ENCODE data around the gene ZC4H2. TPM values are rescaled to one million over a fixed set of nuclear protein-coding genes. Genes with fewer than 3 reads are reported as not detected.

ZC4H2 gene
- total and polyA plus RNA-seq, 4 experiments from 2014 or later, result 8.2 to 13.0 (median 10.4) TPM

DNA sequence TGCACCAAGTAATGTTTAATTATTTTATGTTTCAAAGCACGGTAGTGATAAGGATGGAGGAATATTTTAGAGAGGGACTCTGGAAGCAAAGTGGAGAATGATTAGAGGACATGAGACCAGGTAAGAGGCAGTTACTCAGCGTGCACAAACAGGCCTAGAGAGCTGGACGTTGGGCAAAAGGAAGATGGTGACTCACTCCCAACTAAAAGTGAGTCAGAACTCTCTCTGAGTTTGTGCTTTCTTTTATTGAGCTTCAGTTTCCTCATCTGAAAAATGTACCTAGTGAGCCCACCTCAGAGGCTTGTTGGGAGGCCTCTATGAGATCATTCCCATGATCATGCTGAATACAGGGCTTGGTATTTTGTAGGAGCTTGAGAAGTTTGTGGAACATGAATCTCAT is 1.6 kb upstream of the ZC4H2 start:
- Mint-ChIP-seq H3K4me1 (peaks cover 4 to 33% (median 16%) of the 10 kb centered on the region in 4 donors), H3K9me3 (no peaks in the 10 kb centered on the region), H3K36me3 (peaks cover 0 to 6% of the 10 kb centered on the region in 2 donors), H3K27ac (peak overlapping the region in 1 of 7 donors; percentile 44), H3K4me3 (no peak overlapping the region), H3K27me3 (no peaks in the 10 kb centered on the region)
- Histone ChIP-seq H3K4me1 (ENCODE audit: insufficient read depth, low read length) (peaks cover 15% of the 10 kb centered on the region), H3K4me3 (ENCODE audit: low read length in 2 of 2) (no peak overlapping the region), H3K27ac (ENCODE audit: low read depth, low read length) (no peak overlapping the region), H3K36me3 (ENCODE audit: insufficient read depth, low read length) (no peaks in the 10 kb centered on the region), H3K27me3 (ENCODE audit: insufficient read depth, low read length) (no peaks in the 10 kb centered on the region), H3K9me3 (ENCODE audit: control insufficient read depth in 1 of 2, low read length in 2 of 2) (no peaks in the 10 kb centered on the region)
- DNase-seq, result no peak
- CTCF ChIA-PET (ENCODE audit: partially characterized antibody), result no interaction called here
- intact Hi-C loops (cut with micrococcal nuclease), result loop anchor here (2.0 to 10.0 kb wide), 4 partner anchors 557 to 1223 kb away; partner anchors contain the start of genes AMER1, LAS1L and MTMR8
- POLR2A ChIA-PET (ENCODE audit: partially characterized antibody), result no interaction called here

DNA sequence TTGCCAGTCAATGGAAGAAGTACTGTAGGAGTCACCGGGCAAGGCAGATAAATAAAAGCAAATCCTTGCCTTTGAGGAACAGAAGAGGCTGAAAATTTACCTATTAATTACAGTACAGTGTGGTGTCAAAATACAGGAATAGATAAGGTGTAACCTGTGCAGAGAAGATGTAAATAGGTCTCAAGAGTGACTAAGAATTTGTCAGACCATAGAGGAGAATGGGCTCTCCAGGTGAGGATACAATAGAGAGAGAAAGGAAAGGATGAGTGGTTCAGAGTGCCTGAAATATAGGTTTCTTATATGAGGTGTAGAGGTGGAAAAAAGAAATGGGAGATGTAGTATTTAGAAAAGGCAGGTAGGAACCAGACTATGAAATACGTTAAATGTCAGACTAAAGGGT is 801 bp upstream of the ZC4H2 start:
- Mint-ChIP-seq H3K27me3 (no peaks in the 10 kb centered on the region), H3K4me1 (peaks cover 4 to 33% (median 16%) of the 10 kb centered on the region in 4 donors), H3K36me3 (peaks cover 3 to 6% of the 10 kb centered on the region in 2 donors), H3K27ac (peak overlapping the region in 2 of 7 donors; percentile 18 to 26), H3K9me3 (peaks cover 0 to 3% (median 0%) of the 10 kb centered on the region in 8 donors), H3K4me3 (peak overlapping the region; percentile 39 to 97 (median 92))
- Histone ChIP-seq H3K36me3 (ENCODE audit: insufficient read depth, low read length) (no peaks in the 10 kb centered on the region), H3K27me3 (ENCODE audit: insufficient read depth, low read length) (no peaks in the 10 kb centered on the region), H3K4me1 (ENCODE audit: insufficient read depth, low read length) (peaks cover 15% of the 10 kb centered on the region), H3K27ac (ENCODE audit: low read depth, low read length) (no peak overlapping the region), H3K4me3 (ENCODE audit: low read length in 2 of 2) (peak overlapping the region in 1 of 2 donors; percentile 61), H3K9me3 (ENCODE audit: control insufficient read depth in 1 of 2, low read length in 2 of 2) (no peaks in the 10 kb centered on the region)
- intact Hi-C loops (cut with micrococcal nuclease), result loop anchor here (2.0 to 10.0 kb wide), 4 partner anchors 558 to 1222 kb away; partner anchors contain the start of genes AMER1, LAS1L and MTMR8
- ChIA-PET POLR2A (ENCODE audit: partially characterized antibody) (interaction anchor here (1.3 to 3.1 kb wide), 2 partner anchors 58 to 771 kb away, joined by 5 to 13 read pairs; partner anchors contain the start of gene ZC3H12B), CTCF (ENCODE audit: partially characterized antibody) (interaction anchor here (1.8 kb wide), 1 partner anchor 58 kb away, joined by 5 read pairs; the partner anchor contains the start of gene ZC3H12B)
- DNase-seq, result no peak

DNA sequence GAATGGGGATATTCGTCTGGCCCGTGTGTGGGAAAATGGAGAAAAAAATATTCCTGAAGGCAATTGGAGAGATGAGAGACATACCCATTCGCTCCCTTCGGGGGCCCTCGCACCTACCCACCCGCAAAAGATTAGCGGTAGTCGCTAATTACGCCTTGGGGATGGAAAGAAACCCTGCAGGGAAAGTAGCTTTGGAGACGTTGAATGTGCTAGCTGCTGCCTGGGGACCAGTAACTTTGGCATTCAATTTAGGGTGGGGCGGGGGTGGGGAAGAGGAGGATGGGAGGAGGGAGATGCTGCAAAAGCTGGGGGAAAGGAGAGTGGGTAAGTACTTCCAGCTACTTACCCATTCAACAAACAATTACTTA is 407 bp upstream of the ZC4H2 start:
- Histone ChIP-seq H3K27ac (ENCODE audit: low read depth, low read length) (no peak overlapping the region), H3K9me3 (ENCODE audit: control insufficient read depth in 1 of 2, low read length in 2 of 2) (no peaks in the 10 kb centered on the region), H3K27me3 (ENCODE audit: insufficient read depth, low read length) (no peaks in the 10 kb centered on the region), H3K4me3 (ENCODE audit: low read length in 2 of 2) (peak overlapping the region; percentile 61 to 73), H3K36me3 (ENCODE audit: insufficient read depth, low read length) (no peaks in the 10 kb centered on the region), H3K4me1 (ENCODE audit: insufficient read depth, low read length) (peaks cover 15% of the 10 kb centered on the region)
- Mint-ChIP-seq H3K27me3 (no peaks in the 10 kb centered on the region), H3K4me3 (peak overlapping the region; percentile 89 to 98 (median 96)), H3K4me1 (peaks cover 4 to 33% (median 16%) of the 10 kb centered on the region in 4 donors), H3K9me3 (peaks cover 0 to 5% (median 0%) of the 10 kb centered on the region in 8 donors), H3K27ac (peak overlapping the region in 6 of 7 donors; percentile 26 to 91 (median 86)), H3K36me3 (peaks cover 6% of the 10 kb centered on the region in 2 donors)
- POLR2A ChIA-PET (ENCODE audit: partially characterized antibody), result interaction anchor here (1.2 to 3.1 kb wide), 3 partner anchors 58 to 770 kb away, joined by 5 to 13 read pairs (median 5); partner anchors contain the start of genes LAS1L and ZC3H12B
- intact Hi-C loops (cut with micrococcal nuclease), result loop anchor here (1.0 to 10.0 kb wide), 5 partner anchors 58 to 1222 kb away; partner anchors contain the start of genes AMER1, LAS1L, MTMR8 and ZC3H12B
- DNase-seq, result no peak
- CTCF ChIA-PET (ENCODE audit: partially characterized antibody), result interaction anchor here (1.8 kb wide), 1 partner anchor 58 kb away, joined by 5 read pairs; the partner anchor contains the start of gene ZC3H12B

DNA sequence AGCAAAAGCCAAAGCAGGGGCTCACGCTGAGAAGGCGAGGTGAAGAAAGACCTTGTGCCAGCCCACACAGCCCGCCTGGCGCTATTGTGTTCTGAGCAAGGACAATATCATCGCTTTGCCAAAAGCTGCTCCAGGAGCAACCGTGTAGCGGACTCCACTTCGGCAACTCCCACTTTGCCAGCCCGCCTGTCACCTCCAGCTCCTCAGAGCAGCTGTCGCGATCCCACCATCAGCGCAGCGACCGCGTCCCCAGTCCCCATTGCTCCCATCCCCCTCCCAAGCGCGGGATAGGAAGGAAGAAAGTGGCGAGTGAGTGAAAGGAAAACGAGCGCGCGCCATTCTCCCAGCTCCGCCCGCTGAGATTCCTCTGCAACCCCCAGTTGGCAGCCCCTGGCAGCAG is 759 bp downstream of the ZC4H2 start:
- H3K4me3 ChIP-seq (ENCODE audit: low read length in 2 of 2), result peak overlapping the region; percentile 61 to 73
- peak overlapping the region; percentile 24 for H3K27ac ChIP-seq (ENCODE audit: low read depth, low read length)
- no peaks in the 10 kb centered on the region for H3K27me3 Mint-ChIP-seq
- DNase-seq, result peak; percentile 13 to 40 (median 20)
- no peaks in the 10 kb centered on the region for H3K36me3 ChIP-seq (ENCODE audit: insufficient read depth, low read length)
- intact Hi-C loops (cut with micrococcal nuclease), result loop anchor here (10.0 kb wide), 3 partner anchors 559 to 771 kb away; partner anchors contain the start of genes AMER1, LAS1L and MTMR8
- CTCF ChIA-PET (ENCODE audit: partially characterized antibody), result interaction anchor here (0.7 to 1.8 kb wide), 2 partner anchors 60 to 553 kb away, joined by 4 to 5 read pairs; partner anchors contain the start of gene ZC3H12B
- peaks cover 9 to 11% of the 10 kb centered on the region in 2 donors for H3K36me3 Mint-ChIP-seq
- H3K4me1 Mint-ChIP-seq, result peaks cover 4 to 33% (median 16%) of the 10 kb centered on the region in 4 donors
- H3K9me3 Mint-ChIP-seq, result peaks cover 0 to 9% (median 0%) of the 10 kb centered on the region in 8 donors
- peak overlapping the region; percentile 65 to 91 (median 87) for H3K27ac Mint-ChIP-seq
- POLR2A ChIA-PET (ENCODE audit: partially characterized antibody), result interaction anchor here (1.2 to 3.1 kb wide), 2 partner anchors 60 to 559 kb away, joined by 5 to 13 read pairs; partner anchors contain the start of genes LAS1L and ZC3H12B
- no peaks in the 10 kb centered on the region for H3K9me3 ChIP-seq (ENCODE audit: control insufficient read depth in 1 of 2, low read length in 2 of 2)
- peaks cover 15% of the 10 kb centered on the region for H3K4me1 ChIP-seq (ENCODE audit: insufficient read depth, low read length)
- H3K4me3 Mint-ChIP-seq, result peak overlapping the region; percentile 89 to 98 (median 96)
- H3K27me3 ChIP-seq (ENCODE audit: insufficient read depth, low read length), result no peaks in the 10 kb centered on the region

DNA sequence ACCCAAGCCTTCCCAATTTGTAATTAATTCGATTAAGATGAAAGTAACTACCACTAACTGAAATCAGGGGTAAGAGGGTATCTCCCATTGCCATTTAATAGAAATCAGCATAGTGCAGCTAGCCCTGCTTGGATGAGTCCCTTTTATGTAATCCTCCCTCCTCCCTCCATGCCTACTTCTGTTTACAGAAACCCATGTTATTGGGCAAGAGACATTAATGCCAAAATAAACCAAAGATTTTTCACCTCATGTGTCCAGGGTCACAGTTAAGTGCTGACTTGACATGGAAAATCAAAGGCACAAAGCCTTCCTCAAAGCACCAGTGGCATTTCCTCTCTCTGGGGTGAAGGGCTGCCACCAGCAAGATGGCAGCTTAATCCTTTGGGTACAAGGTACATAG is 50.8 kb downstream of the ZC4H2 start:
- POLR2A ChIA-PET (ENCODE audit: partially characterized antibody), result no interaction called here
- Mint-ChIP-seq H3K36me3 (peaks cover 6 to 13% of the 10 kb centered on the region in 2 donors), H3K27me3 (no peaks in the 10 kb centered on the region), H3K4me1 (peaks cover 0 to 2% (median 0%) of the 10 kb centered on the region in 4 donors), H3K4me3 (no peak overlapping the region), H3K27ac (no peak overlapping the region), H3K9me3 (peaks cover 2 to 55% (median 28%) of the 10 kb centered on the region in 8 donors)
- Histone ChIP-seq H3K4me1 (ENCODE audit: insufficient read depth, low read length) (no peaks in the 10 kb centered on the region), H3K27me3 (ENCODE audit: insufficient read depth, low read length) (no peaks in the 10 kb centered on the region), H3K27ac (ENCODE audit: low read depth, low read length) (no peak overlapping the region), H3K9me3 (ENCODE audit: control insufficient read depth in 1 of 2, low read length in 2 of 2) (no peaks in the 10 kb centered on the region), H3K36me3 (ENCODE audit: insufficient read depth, low read length) (no peaks in the 10 kb centered on the region), H3K4me3 (ENCODE audit: low read length in 2 of 2) (no peak overlapping the region)
- DNase-seq, result no peak
- intact Hi-C loops (cut with micrococcal nuclease), result no loop called here
- CTCF ChIA-PET (ENCODE audit: partially characterized antibody), result no interaction called here

DNA sequence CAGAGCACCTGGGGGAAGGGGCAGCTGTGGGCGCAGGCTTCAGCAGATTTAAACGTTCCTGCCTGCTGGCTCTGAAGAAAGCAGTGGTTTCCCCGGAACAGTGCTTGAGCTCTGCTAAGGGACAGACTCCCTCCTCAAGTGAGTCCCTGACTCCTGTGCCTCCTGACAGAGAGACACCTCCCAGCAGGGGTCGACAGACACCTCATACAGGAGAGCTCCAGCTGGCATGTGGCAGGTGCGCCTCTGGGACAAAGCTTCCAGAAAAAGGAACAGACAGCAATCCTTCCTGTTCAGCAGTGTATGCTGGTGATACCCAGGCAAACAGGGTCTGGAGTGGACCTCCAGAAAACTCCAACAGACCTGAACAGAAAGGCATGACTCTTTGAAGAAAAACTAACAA is 68.1 kb downstream of the ZC4H2 start:
- no peak for DNase-seq
- Mint-ChIP-seq H3K4me3 (no peak overlapping the region), H3K27me3 (peaks cover 0 to 1% of the 10 kb centered on the region in 2 donors), H3K36me3 (peaks cover 35 to 49% of the 10 kb centered on the region in 2 donors), H3K4me1 (no peaks in the 10 kb centered on the region), H3K9me3 (peaks cover 3 to 44% (median 23%) of the 10 kb centered on the region in 8 donors), H3K27ac (no peak overlapping the region)
- POLR2A ChIA-PET (ENCODE audit: partially characterized antibody), result no interaction called here
- Histone ChIP-seq H3K4me1 (ENCODE audit: insufficient read depth, low read length) (no peaks in the 10 kb centered on the region), H3K27me3 (ENCODE audit: insufficient read depth, low read length) (no peaks in the 10 kb centered on the region), H3K4me3 (ENCODE audit: low read length in 2 of 2) (no peak overlapping the region), H3K9me3 (ENCODE audit: control insufficient read depth in 1 of 2, low read length in 2 of 2) (no peaks in the 10 kb centered on the region), H3K27ac (ENCODE audit: low read depth, low read length) (no peak overlapping the region), H3K36me3 (ENCODE audit: insufficient read depth, low read length) (no peaks in the 10 kb centered on the region)
- CTCF ChIA-PET (ENCODE audit: partially characterized antibody), result no interaction called here
- intact Hi-C loops (cut with micrococcal nuclease), result no loop called here

DNA sequence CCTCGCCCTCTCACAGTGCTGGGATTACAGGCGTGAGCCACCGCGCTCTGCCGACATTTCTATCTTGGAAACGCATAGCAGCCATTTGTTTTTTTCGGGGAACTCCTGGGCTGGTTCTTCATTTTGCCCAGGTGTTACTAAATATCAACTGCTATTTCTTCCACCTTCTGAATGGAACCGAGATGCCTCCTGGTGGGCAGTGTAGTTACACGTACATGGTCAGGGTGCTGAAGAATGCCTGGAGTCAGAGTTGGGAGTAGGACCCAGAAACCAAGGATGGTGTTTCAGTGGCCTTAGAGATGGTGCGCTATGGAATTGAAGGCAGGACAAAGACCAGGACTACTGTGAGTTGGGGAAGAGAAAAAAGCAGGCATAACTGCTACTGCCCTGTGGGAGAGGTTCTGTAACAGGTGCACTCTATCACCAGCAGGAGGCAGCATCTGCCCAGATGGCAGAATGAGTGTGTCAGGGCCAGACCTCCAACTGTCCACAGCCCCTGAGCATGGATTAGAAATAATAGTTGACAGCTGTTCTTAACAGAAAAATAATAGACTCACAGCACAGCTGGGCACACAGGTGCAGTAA is 81.7 kb downstream of the ZC4H2 start:
- DNase-seq, result peak; percentile 21 to 33 (median 26)
- H3K36me3 ChIP-seq (ENCODE audit: insufficient read depth, low read length), result no peaks in the 10 kb centered on the region
- POLR2A ChIA-PET (ENCODE audit: partially characterized antibody), result no interaction called here
- no peaks in the 10 kb centered on the region for H3K36me3 Mint-ChIP-seq
- no peaks in the 10 kb centered on the region for H3K4me1 ChIP-seq (ENCODE audit: insufficient read depth, low read length)
- H3K4me1 Mint-ChIP-seq, result peaks cover 0 to 25% (median 10%) of the 10 kb centered on the region in 4 donors
- intact Hi-C loops (cut with micrococcal nuclease), result loop anchor here (10.0 kb wide), 2 partner anchors 140 to 1840 kb away; partner anchors contain the start of gene ZC3H12B
- H3K4me3 Mint-ChIP-seq, result peak overlapping the region in 1 of 8 donors; percentile 9
- no peak overlapping the region for H3K4me3 ChIP-seq (ENCODE audit: low read length in 2 of 2)
- H3K27me3 ChIP-seq (ENCODE audit: insufficient read depth, low read length), result no peaks in the 10 kb centered on the region
- CTCF ChIA-PET (ENCODE audit: partially characterized antibody), result no interaction called here
- H3K27ac ChIP-seq (ENCODE audit: low read depth, low read length), result no peak overlapping the region
- H3K9me3 Mint-ChIP-seq, result peaks cover 0 to 19% (median 8%) of the 10 kb centered on the region in 8 donors
- peak overlapping the region in 3 of 7 donors; percentile 65 to 85 (median 72) for H3K27ac Mint-ChIP-seq
- no peaks in the 10 kb centered on the region for H3K9me3 ChIP-seq (ENCODE audit: control insufficient read depth in 1 of 2, low read length in 2 of 2)
- no peaks in the 10 kb centered on the region for H3K27me3 Mint-ChIP-seq

Data from CD4-positive, alpha-beta memory T cell (primary cell).